Ovary (tissue), 9 donors: Measurements from ENCODE around the gene RNU6-9. TPM values are rescaled to one million over a fixed set of nuclear protein-coding genes. Genes with fewer than 3 reads are reported as not detected.

Experiments used
- DNase-seq, 5 donors: peaks; one replicate each; pipeline ENCODE4 v3.0.0-alpha.2; 2019 to 2020
- H3K27ac ChIP-seq, 2 donors: fragments of 200-600 bp; one replicate each; pipeline versions ENCODE4 v1.5.1 to v1.8.0; 2019 to 2022
- H3K27me3 ChIP-seq: fragments of 200-600 bp; one replicate; pipeline ENCODE4 v1.8.0; 2022
- H3K36me3 ChIP-seq: fragments of 200-600 bp; sonication (generic); one replicate; pipeline ENCODE4 v1.5.1; 2019
- H3K4me1 ChIP-seq: one replicate; pipeline ENCODE4 v1.8.1; 2013; ENCODE audit warnings: mild to moderate bottlenecking, moderate library complexity; ENCODE audit not compliant: insufficient read depth
- H3K4me3 ChIP-seq: fragments of 200-600 bp; sonication (generic); one replicate; pipeline ENCODE4 v1.5.1; 2017
- H3K9me3 ChIP-seq, 2 donors: fragments of 200-600 bp in 1 of 2; sonication (generic) in 1 of 2; one replicate each; pipeline versions ENCODE4 v1.5.1 to v1.8.1; 2013 to 2019; ENCODE audit warnings: mild to moderate bottlenecking in 1 of 2, moderate library complexity in 1 of 2
- EP300 ChIP-seq: sonication (generic); formaldehyde crosslinking; IDR thresholded peaks from one replicate; pipeline ENCODE4 v1.6.1; 2017; ENCODE audit warnings: antibody characterized with exemption
- POLR2A ChIP-seq: fragments of 450-650 bp; IDR thresholded peaks from one replicate; pipeline ENCODE4 v1.6.1; 2017; ENCODE audit warnings: antibody characterized with exemption, mild to moderate bottlenecking, moderate library complexity
- WGBS, 3 donors: extraction: QIAGEN DNeasy Blood & Tissue Kit in 1 of 3; methylation state at CpG; one replicate each; pipeline versions ENCODE4 v1.1.5 to v1.1.7; 2013 to 2017; 5-methylcytosine and 5-hydroxymethylcytosine counted together
- intact Hi-C, 4 donors: fragments of 100-400 bp; cut with DNase I; formaldehyde crosslinking; loops; one replicate each; pipeline versions ENCODE4 v1.11.0 to v1.15.1; 2022 to 2023
- polyA plus RNA-seq, 2 donors: library from polyadenylated mRNA; stranded (reverse); fragments of 200-250 nt in 1 of 2; fragments of 350-450 nt in 1 of 2; fragmentation: Illumina TruSeq in 1 of 2; extraction: RNeasy Lipid Tissue Mini Kit (QIAGEN cat#74804) in 1 of 2; gene quantifications; one replicate each; pipeline ENCODE4 v1.2.3, GENCODE V29; 2013 to 2014
- total RNA-seq, 7 donors: library from RNA; depleted of rRNA in 2 of 7; stranded (reverse); fragments of >200 nt in 2 of 7; fragmentation: NEBNext Ultra II Directional in 3 of 7; extraction: Animal tissue kit (Norgen Biotek cat#: 25700) in 3 of 7; gene quantifications; one replicate each; pipeline versions ENCODE4 v1.1.0 to v1.2.4, GENCODE V29; 2016 to 2023
- TF ChIP-seq, protein P1 (sequence below), 3 donors: fragments of 450-650 bp in 2 of 3; fragments of 200-600 bp in 1 of 3; IDR thresholded peaks; one replicate each; pipeline versions ENCODE4 v1.5.1 to v1.8.0; 2016 to 2022; ENCODE audit warnings: antibody characterized with exemption in 3 of 3, mild to moderate bottlenecking in 1 of 3
- donor health status: DM: no; HTN: no; CAD: no; lungs with moderate emphysema.
- donor health status: DM: no; HTN: no; CAD: no.
- donor health status: Bipolar disorder and iron deficiency.
- donor health status: DM: yes; HTN: yes; CAD: no.
- donor health status: DM: no; HTN: no; CAD: no.
- donor health status: DM: yes; HTN: yes; CAD: no.

Gene RNU6-9
- total and polyA plus RNA-seq, 9 donors, result not detected

DNA sequence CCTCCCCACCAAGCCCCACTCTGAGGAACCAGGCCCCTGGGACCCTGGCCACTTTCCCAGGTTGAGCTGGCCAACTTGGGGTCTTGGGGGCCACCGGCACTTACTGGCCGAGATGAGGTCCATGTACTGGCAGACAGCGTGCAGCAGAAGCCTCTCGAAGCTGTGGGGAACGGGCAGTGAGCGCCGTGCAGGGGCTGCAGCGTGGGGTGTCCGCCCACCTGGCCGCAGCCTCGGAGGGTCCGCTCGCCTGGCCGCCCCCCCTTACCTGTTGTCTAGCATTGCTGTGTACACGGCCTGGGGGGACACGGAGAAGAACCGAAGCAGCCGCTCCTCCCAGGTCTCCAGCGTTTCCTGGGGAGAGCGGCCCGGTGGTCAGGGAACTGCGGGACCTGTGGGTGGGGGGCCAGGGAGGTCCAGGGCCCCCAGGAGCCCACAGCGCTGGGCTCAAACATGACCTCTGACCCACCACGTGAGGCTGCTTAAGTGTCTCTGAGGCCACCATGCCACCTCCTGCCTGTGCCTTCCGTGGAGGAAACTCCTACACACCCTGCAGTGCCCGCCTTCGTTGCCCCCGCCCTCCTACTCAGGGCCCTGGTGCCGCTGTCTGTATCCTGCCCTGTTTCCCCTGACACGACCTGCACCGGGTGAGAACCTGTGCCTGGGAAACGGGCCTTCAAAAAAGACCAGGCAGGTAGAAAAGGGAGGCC lies 6.2 kb downstream of the RNU6-9 start:
- TF ChIP-seq, protein P1, sequence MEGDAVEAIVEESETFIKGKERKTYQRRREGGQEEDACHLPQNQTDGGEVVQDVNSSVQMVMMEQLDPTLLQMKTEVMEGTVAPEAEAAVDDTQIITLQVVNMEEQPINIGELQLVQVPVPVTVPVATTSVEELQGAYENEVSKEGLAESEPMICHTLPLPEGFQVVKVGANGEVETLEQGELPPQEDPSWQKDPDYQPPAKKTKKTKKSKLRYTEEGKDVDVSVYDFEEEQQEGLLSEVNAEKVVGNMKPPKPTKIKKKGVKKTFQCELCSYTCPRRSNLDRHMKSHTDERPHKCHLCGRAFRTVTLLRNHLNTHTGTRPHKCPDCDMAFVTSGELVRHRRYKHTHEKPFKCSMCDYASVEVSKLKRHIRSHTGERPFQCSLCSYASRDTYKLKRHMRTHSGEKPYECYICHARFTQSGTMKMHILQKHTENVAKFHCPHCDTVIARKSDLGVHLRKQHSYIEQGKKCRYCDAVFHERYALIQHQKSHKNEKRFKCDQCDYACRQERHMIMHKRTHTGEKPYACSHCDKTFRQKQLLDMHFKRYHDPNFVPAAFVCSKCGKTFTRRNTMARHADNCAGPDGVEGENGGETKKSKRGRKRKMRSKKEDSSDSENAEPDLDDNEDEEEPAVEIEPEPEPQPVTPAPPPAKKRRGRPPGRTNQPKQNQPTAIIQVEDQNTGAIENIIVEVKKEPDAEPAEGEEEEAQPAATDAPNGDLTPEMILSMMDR (IDR thresholded peaks at IDR 0.05), result no peak
- TF ChIP-seq EP300 (no peak), POLR2A (no peak)
- H3K36me3 ChIP-seq, result no peaks in the 10 kb centered on the region
- H3K27ac ChIP-seq, result no peak overlapping the region
- WGBS, 3 donors, result 85 to 90% (median 86%) methylated on average over 31 to 32 of the region's 32 CpGs
- intact Hi-C loops, result loop anchor here in 1 of 4 donors (10.0 kb wide), 1 partner anchor 235 kb away; the partner anchor contains the start of gene RNF126
- H3K27me3 ChIP-seq, result no peaks in the 10 kb centered on the region
- no peak overlapping the region for H3K4me3 ChIP-seq
- DNase-seq, result no peak
- no peaks in the 10 kb centered on the region for H3K4me1 ChIP-seq
- H3K9me3 ChIP-seq, result no peaks in the 10 kb centered on the region

DNA sequence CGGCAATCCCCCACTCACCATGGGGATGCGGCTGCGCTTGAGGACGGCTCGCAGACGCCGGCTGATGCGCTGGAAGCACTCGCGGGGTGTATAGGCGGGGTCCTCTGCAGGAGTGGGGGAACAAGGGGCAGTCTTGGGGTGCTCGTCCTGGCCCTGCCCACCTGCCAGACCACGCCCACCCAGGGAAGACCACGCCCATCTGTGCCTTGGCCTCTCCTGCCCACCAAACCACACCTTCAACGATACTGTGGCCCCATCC lies 6.7 kb downstream of the RNU6-9 start:
- DNase-seq, result no peak
- 88 to 94% (median 90%) methylated on average over 15 of the region's 15 CpGs for WGBS, 3 donors

DNA sequence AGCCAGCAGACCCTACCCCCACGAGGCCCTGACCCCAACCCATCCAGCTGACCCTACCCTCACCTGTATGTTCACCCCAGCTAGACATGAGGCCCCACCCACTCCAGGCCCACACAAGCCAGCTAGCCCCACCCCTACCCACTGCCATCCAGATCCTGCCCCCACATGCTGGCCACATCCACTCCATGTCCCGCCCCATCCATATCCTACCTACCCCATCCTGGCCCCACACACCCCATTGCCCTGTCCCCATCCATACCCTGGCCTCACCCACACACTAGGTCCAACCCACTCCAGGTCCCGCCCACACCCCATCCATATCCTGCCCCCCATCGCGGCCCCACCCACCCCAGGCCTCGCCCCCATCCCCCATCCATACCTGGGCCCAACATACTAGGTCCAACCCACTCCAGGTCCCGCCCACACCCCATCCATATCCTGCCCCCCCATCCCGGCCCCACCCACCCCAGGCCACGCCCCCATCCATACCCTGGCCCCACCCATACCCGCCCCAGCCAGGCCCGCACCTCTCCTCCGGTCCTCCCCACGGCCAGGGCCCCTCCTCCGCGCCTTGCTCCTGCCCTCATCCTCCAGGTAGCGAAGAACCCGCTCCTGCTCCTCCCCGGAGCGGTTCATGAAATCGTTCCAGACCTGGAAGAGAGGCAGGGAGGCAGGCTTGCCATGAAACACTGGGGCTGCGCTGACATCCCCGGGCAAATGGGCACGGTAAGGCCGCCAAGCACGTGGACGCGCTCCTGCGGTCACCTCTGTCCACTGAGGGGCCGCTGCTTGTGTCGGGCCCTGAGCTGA lies 7.2 kb downstream of the RNU6-9 start:
- intact Hi-C loops, result no loop called here
- Histone ChIP-seq H3K27me3 (no peaks in the 10 kb centered on the region), H3K4me1 (no peaks in the 10 kb centered on the region), H3K36me3 (no peaks in the 10 kb centered on the region), H3K9me3 (no peaks in the 10 kb centered on the region), H3K27ac (no peak overlapping the region), H3K4me3 (no peak overlapping the region)
- 79 to 87% (median 79%) methylated on average over 18 to 30 of the region's 30 CpGs for WGBS, 3 donors
- DNase-seq, result no peak
- TF ChIP-seq EP300 (no peak), POLR2A (no peak)
- TF ChIP-seq, protein P1 (IDR thresholded peaks at IDR 0.05), result no peak

More for the DNA sequence above, 6.7 kb downstream of the RNU6-9 start:
- no peak overlapping the region for H3K27ac ChIP-seq
- no peaks in the 10 kb centered on the region for H3K36me3 ChIP-seq
- H3K4me1 ChIP-seq, result no peaks in the 10 kb centered on the region
- no peak overlapping the region for H3K4me3 ChIP-seq
- TF ChIP-seq EP300 (no peak), POLR2A (no peak)
- TF ChIP-seq, protein P1 (IDR thresholded peaks at IDR 0.05), result no peak
- H3K9me3 ChIP-seq, result no peaks in the 10 kb centered on the region
- intact Hi-C loops, result no loop called here
- H3K27me3 ChIP-seq, result no peaks in the 10 kb centered on the region

GRCh38 chr19:901216-902092 lies 8.2 kb downstream of the RNU6-9 start:
- Histone ChIP-seq H3K27ac (no peak overlapping the region), H3K36me3 (no peaks in the 10 kb centered on the region), H3K4me1 (no peaks in the 10 kb centered on the region), H3K4me3 (no peak overlapping the region), H3K9me3 (no peaks in the 10 kb centered on the region), H3K27me3 (no peaks in the 10 kb centered on the region)
- intact Hi-C loops, result no loop called here
- WGBS, 3 donors, result 86 to 96% (median 89%) methylated on average over 26 to 27 of the region's 27 CpGs
- TF ChIP-seq, protein P1 (IDR thresholded peaks at IDR 0.05), result no peak
- no peak for TF ChIP-seq EP300
- no peak for DNase-seq
